ENCODE data around the gene PRRC2B. TPM values are rescaled to one million over a fixed set of nuclear protein-coding genes. Genes with fewer than 3 reads are reported as not detected.
"Not testable (repeated sequence)": the region's sequence is repeated elsewhere in the genome, so short reads cannot be mapped to it uniquely, and the experiment has no call there.

PRRC2B gene
- polyA plus RNA-seq, 12 donors: 96.2 to 239 (median 143) TPM

GRCh38 chr9:131432050-131432449 lies 38.2 kb downstream of the PRRC2B start:
- no peak for DNase-seq

DNA sequence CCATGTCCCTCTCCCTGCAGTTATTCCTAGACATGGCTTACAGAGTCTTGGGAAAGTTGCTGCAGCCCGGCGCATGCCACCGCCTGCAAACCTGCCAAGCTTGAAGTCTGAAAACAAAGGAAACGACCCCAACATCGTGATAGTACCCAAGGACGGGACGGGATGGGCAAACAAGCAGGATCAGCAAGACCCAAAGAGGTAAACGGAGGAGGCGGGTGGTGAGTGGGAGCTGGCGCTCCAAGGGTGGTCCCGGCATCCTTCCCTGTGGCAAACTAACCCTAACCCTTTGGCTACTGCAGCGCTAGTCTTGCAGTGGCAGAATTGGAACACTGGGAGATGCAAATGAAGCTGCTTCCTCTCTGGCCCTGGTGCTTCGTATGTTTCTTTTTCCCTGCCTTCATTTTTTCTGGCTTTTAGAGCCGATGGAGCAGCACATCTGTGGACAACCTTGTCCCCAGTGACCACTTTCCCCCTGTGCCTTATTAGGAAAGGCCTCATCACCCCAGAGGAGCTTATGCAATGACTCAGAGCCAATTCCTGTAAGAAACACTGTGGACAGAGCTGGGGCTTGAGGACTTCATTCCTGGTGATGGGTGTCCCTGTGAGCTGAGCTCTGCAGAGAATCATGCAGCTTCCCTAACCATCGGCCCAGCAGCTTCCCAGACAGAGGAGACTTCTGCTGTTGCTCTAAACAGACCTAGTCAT lies 38.9 kb downstream of the PRRC2B start:
- DNase-seq: no peak

DNA sequence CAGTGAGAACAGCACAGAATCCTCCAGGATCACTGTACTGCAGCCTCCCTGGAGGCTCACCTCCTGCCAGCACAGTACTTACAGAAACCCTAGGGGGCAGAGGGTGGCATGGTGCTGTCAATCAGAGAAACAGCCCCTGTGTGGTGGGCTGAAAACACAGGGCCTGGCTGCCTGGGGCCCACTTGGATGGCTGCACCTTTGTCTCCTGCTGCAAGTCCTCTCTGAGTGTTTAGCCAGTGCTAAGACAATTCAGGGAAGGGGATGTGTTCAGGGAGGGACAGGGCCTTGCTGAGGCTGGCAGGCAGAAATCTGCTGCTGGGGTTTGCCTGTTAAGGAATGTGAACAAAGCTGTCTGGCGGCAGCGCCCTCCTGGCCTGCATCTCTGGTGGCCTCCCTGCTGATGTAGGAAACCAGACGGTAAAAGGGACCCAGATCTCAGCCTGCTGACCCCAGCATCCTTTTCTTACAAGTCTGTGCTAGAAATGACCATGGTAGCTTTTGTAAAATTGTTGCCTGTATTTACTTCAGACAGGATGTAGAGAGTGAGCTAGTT lies 39.5 kb downstream of the PRRC2B start:
- no peak for DNase-seq

DNA sequence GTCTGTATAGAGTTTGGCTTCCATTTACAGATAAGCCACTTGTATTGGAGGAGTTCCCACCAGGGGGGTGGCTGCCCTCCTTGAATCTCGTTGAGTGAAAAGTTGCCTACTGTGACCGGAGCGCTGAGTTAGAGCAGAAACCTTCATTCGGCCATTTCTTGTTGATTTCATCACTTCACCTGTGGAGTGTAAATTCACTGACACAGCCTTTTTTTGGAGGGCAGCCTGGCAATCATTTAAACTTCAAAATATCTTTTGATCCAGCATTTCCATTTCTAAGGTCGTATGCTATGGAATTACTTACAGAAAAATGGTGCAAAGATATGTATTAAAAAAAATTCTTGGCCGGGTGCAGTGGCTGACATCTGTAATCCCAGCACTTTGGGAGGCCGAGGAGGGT lies 40.8 kb downstream of the PRRC2B start:
- no peak for DNase-seq

DNA sequence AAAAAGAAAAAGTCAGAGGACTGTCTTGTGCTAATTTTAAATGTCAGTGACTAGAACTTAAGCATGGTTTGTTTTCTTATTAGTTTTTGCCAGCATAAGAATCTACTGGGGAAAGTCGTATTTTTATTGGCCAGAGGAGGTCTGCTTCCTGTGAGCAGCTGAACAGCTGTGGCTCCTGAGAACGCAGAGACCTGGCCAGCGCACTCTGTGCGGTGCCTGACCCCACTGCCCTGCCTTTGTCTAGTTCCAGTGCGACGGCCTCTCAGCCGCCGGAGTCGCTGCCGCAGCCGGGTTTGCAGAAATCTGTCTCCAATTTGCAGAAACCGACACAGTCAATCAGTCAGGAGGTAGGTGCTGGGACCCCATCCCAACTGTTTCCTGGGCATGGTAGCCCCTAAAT lies 42.5 kb downstream of the PRRC2B start:
- DNase-seq: peak; percentile 38

GRCh38 chr9:131436865-131437271 lies 43.0 kb downstream of the PRRC2B start:
- DNase-seq: no peak

DNA sequence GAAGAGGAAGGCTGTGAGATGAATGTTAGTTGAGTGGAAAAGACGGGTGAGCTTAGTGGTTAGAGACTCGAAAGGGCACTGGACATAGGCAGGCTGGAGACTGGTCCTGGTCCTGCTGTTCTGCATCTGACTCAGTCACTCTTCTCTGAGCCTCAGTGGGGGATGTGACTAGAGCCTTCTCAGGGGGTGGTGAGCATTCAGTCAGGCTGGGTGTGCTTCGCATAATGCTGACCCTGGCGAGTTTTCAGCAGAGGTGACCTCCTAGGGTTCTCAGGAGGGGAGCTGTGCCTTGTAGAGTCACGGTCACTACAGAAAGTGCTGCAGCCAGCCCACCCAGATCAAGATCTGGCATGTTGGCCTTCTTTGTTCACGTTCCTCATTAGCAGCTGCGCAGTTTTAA lies 44.3 kb downstream of the PRRC2B start:
- no peak for DNase-seq

- no peak for DNase-seq
Measured at GRCh38 chr9:131439224-131439623, 45.3 kb downstream of the PRRC2B start.

DNA sequence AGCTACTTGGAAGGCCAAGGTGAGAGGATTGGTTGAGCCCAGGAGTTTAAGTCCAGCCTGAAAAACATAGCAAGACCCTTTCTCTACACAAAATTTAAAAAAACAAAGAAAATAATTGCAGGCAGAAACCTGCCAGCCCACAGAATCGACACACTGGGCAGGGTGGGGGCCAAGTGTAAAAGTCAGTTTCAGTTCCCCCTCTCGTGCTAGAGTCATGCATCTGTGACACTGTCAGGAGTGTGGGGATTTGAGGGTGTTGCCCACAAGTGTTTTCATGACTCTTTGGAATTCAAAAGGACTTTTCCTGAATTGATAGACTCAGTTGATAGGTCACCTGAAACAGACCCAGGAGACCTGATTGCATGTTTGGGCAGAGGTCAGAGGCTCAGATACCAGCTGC lies 47.6 kb downstream of the PRRC2B start:
- DNase-seq: no peak

DNA sequence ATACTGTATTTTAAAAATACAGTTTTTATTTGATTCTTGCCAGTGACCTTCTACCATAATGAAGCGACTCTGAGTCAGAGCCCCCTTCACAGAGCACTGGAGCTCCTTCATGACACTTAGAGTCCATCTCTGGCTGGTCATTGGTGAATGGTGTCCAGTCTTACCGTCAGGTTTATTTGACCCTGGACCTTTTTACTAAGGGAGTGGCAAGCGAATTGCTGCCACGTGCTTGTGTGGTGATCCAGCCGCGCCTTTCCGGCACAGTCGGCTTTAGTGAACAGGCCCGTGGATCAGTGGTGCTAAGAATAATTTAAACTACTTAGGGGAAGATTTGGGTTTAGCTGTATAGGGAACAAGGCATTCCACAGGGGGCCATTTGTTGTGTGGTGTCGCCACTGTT lies 48.5 kb downstream of the PRRC2B start:
- no peak for DNase-seq

DNA sequence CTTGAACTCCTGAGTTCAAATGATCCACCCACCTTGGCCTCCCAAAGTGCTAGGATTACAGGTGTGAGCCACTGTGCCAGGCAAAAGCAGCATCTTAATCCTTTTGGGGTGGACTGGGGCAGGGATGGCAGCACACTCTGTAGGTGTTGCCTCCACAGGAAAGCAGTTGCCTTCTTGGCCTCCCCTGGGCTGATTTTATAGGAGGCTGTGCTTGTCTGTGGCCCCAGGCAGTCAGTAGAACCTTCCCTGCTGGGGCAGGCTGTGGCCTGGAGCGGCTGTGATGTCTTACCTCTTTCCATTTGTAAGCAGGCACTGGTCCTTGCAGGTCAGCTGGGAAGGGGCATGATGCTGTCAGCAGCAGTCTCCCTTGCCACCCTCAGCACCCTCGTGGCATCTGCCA lies 49.8 kb downstream of the PRRC2B start:
- DNase-seq: no peak

GRCh38 chr9:131446276-131446675 lies 52.4 kb downstream of the PRRC2B start:
- no peak for DNase-seq

- no peak for DNase-seq
Measured at GRCh38 chr9:131447148-131447547, 53.3 kb downstream of the PRRC2B start.

GRCh38 chr9:131447600-131447999 lies 53.7 kb downstream of the PRRC2B start:
- no peak for DNase-seq

DNA sequence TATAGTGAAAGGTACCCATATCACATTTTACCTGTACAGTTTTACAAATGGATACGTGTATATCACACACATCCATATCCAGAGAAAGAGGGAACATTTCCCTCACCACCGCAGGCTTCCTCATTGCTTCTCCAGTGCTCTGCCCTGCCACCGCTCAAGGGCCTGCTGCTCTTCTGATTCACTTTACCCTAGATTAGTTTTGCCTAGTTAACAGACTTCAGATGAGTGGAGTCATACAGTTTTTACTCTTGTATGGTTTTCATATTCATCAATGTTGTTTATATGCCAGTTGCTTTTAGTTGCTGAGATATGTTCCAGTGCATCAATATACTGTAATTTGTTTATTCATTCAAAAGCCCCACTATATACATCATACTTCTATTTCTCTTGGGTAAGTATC lies 54.9 kb downstream of the PRRC2B start:
- no peak for DNase-seq

GRCh38 chr9:131449276-131449675 lies 55.4 kb downstream of the PRRC2B start:
- no peak for DNase-seq

DNA sequence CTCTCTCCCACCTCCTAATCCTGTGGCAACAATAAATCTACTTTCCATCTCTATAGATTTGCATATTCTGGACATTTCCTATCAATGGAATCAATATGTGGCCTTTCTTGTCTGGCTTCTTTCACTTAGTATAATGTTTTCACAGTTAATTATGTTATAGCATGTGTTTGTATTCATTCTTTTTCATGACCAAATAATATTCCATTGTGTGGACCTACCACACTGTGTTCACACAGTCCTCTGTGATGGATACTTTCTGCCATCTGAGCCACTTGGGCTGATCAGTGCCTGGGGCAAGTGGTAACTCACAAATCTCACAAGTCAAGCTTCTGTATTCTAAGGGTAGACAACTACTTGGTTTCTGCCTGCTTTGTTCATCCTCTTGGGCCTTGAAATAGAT lies 60.1 kb downstream of the PRRC2B start:
- no peak for DNase-seq

- DNase-seq: not testable (repeated sequence)
Measured at GRCh38 chr9:131455655-131456054, 61.8 kb downstream of the PRRC2B start.

DNA sequence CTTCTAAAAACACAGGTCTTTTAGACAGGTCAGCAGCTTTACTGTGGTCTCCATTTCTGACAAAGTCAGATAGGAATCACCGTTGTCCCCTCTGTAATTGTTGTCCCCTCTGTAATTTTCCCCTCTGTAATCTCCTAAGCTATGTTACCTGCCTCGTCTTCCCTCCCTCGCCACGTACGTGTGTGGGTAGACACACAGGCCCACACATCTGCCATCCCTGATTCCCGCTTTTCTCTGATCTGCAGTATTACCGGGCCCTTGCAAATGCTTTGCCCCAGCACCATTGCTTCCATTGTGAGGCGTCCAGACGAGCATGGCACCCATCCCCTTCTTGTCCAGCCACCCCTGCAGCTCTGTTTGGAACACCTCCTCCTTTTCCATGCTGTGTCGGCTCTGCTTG lies 63.9 kb downstream of the PRRC2B start:
- DNase-seq: no peak

DNA sequence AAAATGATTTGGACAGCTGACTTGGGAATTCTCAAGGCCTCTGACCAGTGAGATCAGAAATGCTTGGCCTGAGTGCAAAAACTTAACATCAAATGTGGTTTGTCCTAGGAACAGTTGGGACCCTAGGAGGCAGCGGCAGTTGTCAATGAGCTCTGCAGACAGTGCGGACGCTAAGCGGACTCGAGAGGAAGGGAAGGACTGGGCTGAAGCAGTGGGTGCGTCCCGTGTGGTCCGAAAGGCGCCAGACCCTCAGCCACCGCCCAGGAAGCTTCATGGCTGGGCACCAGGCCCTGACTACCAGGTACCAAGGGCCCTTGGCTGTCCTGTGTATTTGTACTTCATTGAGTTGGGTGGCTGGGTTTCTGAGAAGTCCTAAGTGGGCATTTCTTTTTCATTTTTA lies 65.2 kb downstream of the PRRC2B start:
- no peak for DNase-seq

DNA sequence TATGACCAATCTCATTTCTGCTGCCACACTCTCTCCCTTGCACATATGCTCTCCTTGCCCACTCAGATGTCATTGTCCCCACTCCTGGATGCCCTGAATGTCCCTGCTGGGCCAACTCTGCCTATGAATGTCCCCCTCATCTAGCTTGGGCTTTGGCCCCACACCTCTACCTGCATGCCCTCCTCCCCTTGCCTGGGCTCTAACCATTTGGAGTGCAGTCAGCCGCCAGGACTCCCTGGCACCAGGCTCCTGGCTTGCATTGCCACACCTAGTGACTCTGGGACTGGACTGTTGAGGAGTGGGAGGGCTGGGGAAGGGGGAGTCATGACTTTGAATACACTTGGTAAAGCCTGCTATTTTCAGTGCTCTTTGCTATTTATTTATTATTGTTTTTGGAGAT lies 67.3 kb downstream of the PRRC2B start:
- DNase-seq: no peak

GRCh38 chr9:131464354-131465000 lies 70.6 kb downstream of the PRRC2B start:
- no peak for DNase-seq

DNA sequence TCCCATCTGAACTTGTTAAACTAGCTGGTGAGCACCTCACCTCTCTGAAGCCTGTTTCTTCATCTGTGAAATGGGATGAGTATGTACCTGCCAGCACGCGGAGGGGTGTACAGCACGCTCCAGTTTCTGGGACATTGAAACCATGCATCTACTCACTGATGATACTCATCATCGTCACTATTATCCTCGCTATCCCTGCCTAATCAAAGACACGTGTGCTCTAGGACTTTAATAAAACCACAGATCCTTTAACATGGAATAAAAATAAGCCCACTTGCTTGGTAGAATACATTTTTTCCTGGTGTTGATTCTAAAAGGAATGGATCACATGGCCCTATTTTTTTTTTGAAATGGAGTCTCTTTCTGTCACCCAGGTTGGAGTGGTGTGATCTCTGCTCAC lies 71.5 kb downstream of the PRRC2B start:
- DNase-seq: no peak
